Measurements from ENCODE around the gene ZMYND15. TPM values are rescaled to one million over a fixed set of nuclear protein-coding genes. Genes with fewer than 3 reads are reported as not detected.

The ZMYND15 gene
- total and polyA plus RNA-seq, 2 of the 13 experiments (the other 11 are each of a cell fraction or from before 2014, with no cell fraction given): 0.24 to 2.7 TPM

- TF ChIP-seq ZNF281 (CRISPR knock-in tag; IDR thresholded peaks at IDR 0.05; ENCODE audit: borderline replicate concordance) (peak; percentile 42; the same call in 1 of the 2 replicates), TARDBP (CRISPR knock-in tag; IDR thresholded peaks at IDR 0.05) (peak; percentile 60; the same call in 1 of the 2 replicates), BCL6 (CRISPR knock-in tag; IDR thresholded peaks at IDR 0.05) (peak; percentile 59), ZNF331 (CRISPR knock-in tag; IDR thresholded peaks at IDR 0.05) (no peak), NFIC (IDR thresholded peaks at IDR 0.05; ENCODE audit: low read length) (no peak), MYC (CRISPR knock-in tag; IDR thresholded peaks at IDR 0.05; ENCODE audit: borderline replicate concordance) (0 out of 2 replicates have a peak, but pooled peaks have one; percentile 16), ZNF616 (CRISPR knock-in tag; IDR thresholded peaks at IDR 0.05; ENCODE audit: low read depth) (0 out of 2 replicates have a peak, but pooled peaks have one; percentile 34), ZNF143 (CRISPR knock-in tag; IDR thresholded peaks at IDR 0.05) (no peak), UBTF (CRISPR knock-in tag; IDR thresholded peaks at IDR 0.05) (0 out of 2 replicates have a peak, but pooled peaks have one; percentile 43), ATF2 (CRISPR knock-in tag; IDR thresholded peaks at IDR 0.05) (0 out of 2 replicates have a peak, but pooled peaks have one; percentile 26), ZNF30 (CRISPR knock-in tag; IDR thresholded peaks at IDR 0.05) (no peak), ZNF883 (CRISPR knock-in tag; IDR thresholded peaks at IDR 0.05; ENCODE audit: not compliant biosample characterization) (peak; percentile 17), KDM2A (CRISPR knock-in tag; IDR thresholded peaks at IDR 0.05; ENCODE audit: borderline replicate concordance, low read depth) (peak; percentile 38; the same call in 1 of the 2 replicates), ZNF17 (CRISPR knock-in tag; IDR thresholded peaks at IDR 0.05) (no peak), RXRB (CRISPR knock-in tag; IDR thresholded peaks at IDR 0.05; ENCODE audit: borderline replicate concordance) (peak; percentile 82), KMT2B (CRISPR knock-in tag; IDR thresholded peaks at IDR 0.05) (no peak), SALL1 (CRISPR knock-in tag; IDR thresholded peaks at IDR 0.05) (peak; percentile 65), CHCHD3 (CRISPR knock-in tag; IDR thresholded peaks at IDR 0.05) (no peak), ZNF614 (CRISPR knock-in tag; IDR thresholded peaks at IDR 0.05; ENCODE audit: borderline replicate concordance) (peak; percentile 36; the same call in 1 of the 2 replicates), ZFP91 (CRISPR knock-in tag; IDR thresholded peaks at IDR 0.05; ENCODE audit: borderline replicate concordance) (peak; percentile 37; the same call in 1 of the 2 replicates), NCOA2 (CRISPR knock-in tag; IDR thresholded peaks at IDR 0.05) (0 out of 2 replicates have a peak, but pooled peaks have one; percentile 18)
Measured at GRCh38 chr17:4734857-4735475, 4.7 kb upstream of the ZMYND15 start (continued).
